SJSA1 (cell line): ENCODE measurements around the gene PDE11A. TPM values are rescaled to one million over a fixed set of nuclear protein-coding genes. Genes with fewer than 3 reads are reported as not detected.
"Not testable (repeated sequence)": the region's sequence is repeated elsewhere in the genome, so short reads cannot be mapped to it uniquely, and the experiment has no call there.

Experiments used
- DNase-seq, 2 experiments: peaks; one replicate each; pipeline ENCODE4 v3.0.0-alpha.2; 2015 to 2020; ENCODE audit warnings: low spot score in 2 of 2, low read depth in 1 of 2
- H3K27ac ChIP-seq: fragments of 250-450 bp; sonication (Bioruptor Pico); 2 replicates; pipeline ENCODE4 v1.5.1; 2020; ENCODE audit warnings: mild to moderate bottlenecking, moderate library complexity
- H3K27me3 ChIP-seq: fragments of 250-450 bp; sonication (Bioruptor Pico); replicated peaks from 2 replicates; pipeline ENCODE4 v1.5.1; 2020; ENCODE audit warnings: mild to moderate bottlenecking, moderate library complexity
- H3K36me3 ChIP-seq: fragments of 250-450 bp; sonication (Bioruptor Pico); 2 replicates; pipeline ENCODE4 v1.5.1; 2020; ENCODE audit warnings: mild to moderate bottlenecking
- H3K4me1 ChIP-seq: fragments of 250-450 bp; sonication (Bioruptor Pico); replicated peaks from 2 replicates; pipeline ENCODE4 v1.6.1; 2021; ENCODE audit warnings: mild to moderate bottlenecking
- H3K4me3 ChIP-seq: fragments of 250-450 bp; sonication (Bioruptor Pico); 2 replicates; pipeline ENCODE4 v1.5.1; 2020; ENCODE audit warnings: mild to moderate bottlenecking
- H3K9me3 ChIP-seq: fragments of 250-450 bp; sonication (Bioruptor Pico); replicated peaks from 2 replicates; pipeline ENCODE4 v1.5.1; 2020; ENCODE audit warnings: mild to moderate bottlenecking
- total RNA-seq: library from RNA; depleted of rRNA; stranded (reverse); fragments of >200 nt; shearing (Covaris generic); gene quantifications from 2 replicates; pipeline ENCODE4 v1.2.3, GENCODE V29; 2014

The PDE11A gene
- total RNA-seq, 1 experiment from 2014 or later, result 0.42 TPM

GRCh38 chr2:177972123-177972522 lies 100.5 kb downstream of the PDE11A start:
- H3K4me1 ChIP-seq, result no peaks in the 10 kb centered on the region

DNA sequence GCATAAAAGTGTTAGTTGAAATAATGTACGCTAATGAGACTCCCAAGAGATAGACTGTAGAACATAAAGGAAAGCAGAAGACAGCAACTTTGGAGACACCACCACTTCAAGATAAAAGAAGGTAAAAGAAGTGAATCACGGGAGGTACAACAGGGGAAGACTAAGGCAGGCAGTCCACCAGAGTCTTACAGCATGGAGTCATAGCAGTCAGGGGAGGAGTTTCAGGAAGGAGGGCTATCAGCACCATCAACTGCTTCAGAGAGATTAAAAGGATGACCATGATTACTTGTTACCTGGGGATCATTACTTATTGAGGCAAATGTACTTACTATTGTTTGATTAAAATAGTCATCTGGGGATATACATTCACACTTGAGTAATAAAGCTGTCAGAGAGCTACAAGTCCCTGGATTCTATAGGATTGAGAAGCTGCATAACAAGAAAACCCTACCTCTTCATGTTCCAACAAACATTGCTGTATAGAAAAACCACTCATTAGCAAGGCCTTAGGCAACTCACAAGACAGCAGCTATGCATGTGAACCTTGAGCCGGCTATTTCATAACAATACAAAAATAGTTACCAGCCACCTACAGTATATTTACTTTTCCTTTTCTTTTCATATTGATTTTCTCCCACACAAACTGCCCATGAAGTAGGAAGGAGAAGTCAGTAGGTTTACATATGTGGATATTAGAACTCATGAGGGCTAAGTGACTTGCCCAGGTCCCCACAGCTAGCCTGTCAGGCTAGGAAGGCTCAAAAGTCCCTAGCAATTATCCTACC lies 101.7 kb downstream of the PDE11A start:
- DNase-seq, result no peak
- Histone ChIP-seq H3K4me3 (no peak overlapping the region), H3K9me3 (no peaks in the 10 kb centered on the region), H3K4me1 (no peaks in the 10 kb centered on the region), H3K27me3 (no peaks in the 10 kb centered on the region), H3K27ac (no peak overlapping the region), H3K36me3 (no peaks in the 10 kb centered on the region)

More at GRCh38 chr2:177972123-177972522, 100.5 kb downstream of the PDE11A start:
- Histone ChIP-seq H3K36me3 (no peaks in the 10 kb centered on the region), H3K27me3 (no peaks in the 10 kb centered on the region), H3K9me3 (no peaks in the 10 kb centered on the region), H3K27ac (no peak overlapping the region), H3K4me3 (no peak overlapping the region)
- DNase-seq, result no peak

DNA sequence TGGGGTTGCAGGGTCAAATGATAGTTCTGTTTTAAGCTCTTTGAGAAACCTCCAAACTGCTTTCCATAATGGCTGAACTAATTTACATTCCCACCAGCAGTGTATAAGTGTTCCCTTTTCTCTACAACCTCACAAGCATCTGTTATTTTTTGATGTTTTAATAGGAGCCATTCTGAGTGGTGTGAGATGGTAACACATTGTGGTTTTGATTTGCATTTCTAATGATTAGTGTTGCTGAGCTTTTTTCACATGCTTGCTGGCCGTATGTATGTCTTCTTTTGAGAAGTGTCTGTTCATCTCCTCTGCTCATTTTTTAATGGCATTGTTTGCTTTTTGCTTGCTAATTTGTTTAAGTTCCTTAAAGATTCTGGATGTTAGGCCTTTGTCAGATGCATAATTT lies 107.7 kb downstream of the PDE11A start:
- H3K36me3 ChIP-seq, result no peaks in the 10 kb centered on the region
- 0 out of 2 replicates have a peak, but pooled peaks cover 2% of the 10 kb centered on the region for H3K9me3 ChIP-seq
- no peaks in the 10 kb centered on the region for H3K27me3 ChIP-seq
- H3K4me1 ChIP-seq, result no peaks in the 10 kb centered on the region
- no peak overlapping the region for H3K27ac ChIP-seq
- DNase-seq, result no peak
- H3K4me3 ChIP-seq, result no peak overlapping the region

DNA sequence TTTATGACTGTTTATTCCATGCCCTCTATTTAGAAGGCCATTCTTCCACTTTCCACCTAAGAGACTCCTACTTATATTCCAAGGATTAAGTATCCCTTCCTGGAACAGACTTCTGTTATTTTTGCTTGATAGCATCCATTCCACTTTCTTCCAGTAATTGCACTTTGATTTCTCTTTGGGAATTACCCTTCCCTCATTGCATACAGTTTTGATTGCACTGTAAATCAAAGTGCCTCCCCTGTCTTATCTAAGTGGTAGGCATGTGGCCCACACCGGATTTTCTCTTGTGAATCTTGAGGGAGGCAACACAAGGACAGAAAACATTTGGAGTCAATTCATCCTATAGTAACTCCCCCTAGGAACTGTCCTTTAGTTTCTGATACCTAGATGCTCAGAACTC lies 120.4 kb downstream of the PDE11A start:
- Histone ChIP-seq H3K27ac (no peak overlapping the region), H3K27me3 (no peaks in the 10 kb centered on the region), H3K9me3 (no peaks in the 10 kb centered on the region), H3K4me3 (no peak overlapping the region), H3K4me1 (no peaks in the 10 kb centered on the region), H3K36me3 (no peaks in the 10 kb centered on the region)
- no peak for DNase-seq

GRCh38 chr2:177947598-177947997 lies 125.0 kb downstream of the PDE11A start:
- not testable (repeated sequence) for H3K36me3 ChIP-seq, H3K9me3 ChIP-seq, H3K4me3 ChIP-seq, DNase-seq, H3K27me3 ChIP-seq, H3K4me1 ChIP-seq, H3K27ac ChIP-seq

GRCh38 chr2:177944530-177944929 lies 128.0 kb downstream of the PDE11A start:
- not testable (repeated sequence) for DNase-seq, H3K36me3 ChIP-seq, H3K4me3 ChIP-seq, H3K27me3 ChIP-seq, H3K4me1 ChIP-seq, H3K9me3 ChIP-seq, H3K27ac ChIP-seq

GRCh38 chr2:177942731-177943130 lies 129.8 kb downstream of the PDE11A start:
- no peaks in the 10 kb centered on the region for H3K27me3 ChIP-seq
- H3K9me3 ChIP-seq, result no peaks in the 10 kb centered on the region
- H3K36me3 ChIP-seq, result no peaks in the 10 kb centered on the region
- H3K4me3 ChIP-seq, result no peak overlapping the region
- no peaks in the 10 kb centered on the region for H3K4me1 ChIP-seq
- H3K27ac ChIP-seq, result no peak overlapping the region
- no peak for DNase-seq

GRCh38 chr2:177939211-177939610 lies 133.4 kb downstream of the PDE11A start:
- H3K27ac ChIP-seq, result no peak overlapping the region
- H3K9me3 ChIP-seq, result no peaks in the 10 kb centered on the region
- no peak for DNase-seq
- no peaks in the 10 kb centered on the region for H3K36me3 ChIP-seq
- H3K27me3 ChIP-seq, result no peaks in the 10 kb centered on the region
- H3K4me1 ChIP-seq, result no peaks in the 10 kb centered on the region
- H3K4me3 ChIP-seq, result no peak overlapping the region

DNA sequence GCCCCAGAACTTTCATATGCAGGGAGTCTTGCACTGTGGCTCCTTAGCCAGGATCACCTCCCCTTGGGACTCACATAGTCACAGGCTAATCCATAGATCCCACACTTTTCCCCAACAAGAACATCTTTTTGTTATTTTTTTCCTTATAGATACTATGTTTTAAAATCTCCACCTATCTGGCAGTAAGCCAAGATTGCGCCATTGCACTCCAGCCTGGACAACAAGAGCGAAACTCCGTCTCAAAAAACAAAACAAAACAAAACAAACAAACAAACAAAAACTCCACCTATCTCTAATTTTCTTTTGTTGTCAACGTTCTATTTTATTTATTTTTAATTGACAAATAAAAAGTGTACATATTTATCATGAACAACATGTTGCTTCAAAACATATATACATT lies 141.7 kb downstream of the PDE11A start:
- no peaks in the 10 kb centered on the region for H3K36me3 ChIP-seq
- no peak overlapping the region for H3K4me3 ChIP-seq
- H3K27me3 ChIP-seq, result no peaks in the 10 kb centered on the region
- no peaks in the 10 kb centered on the region for H3K4me1 ChIP-seq
- no peak for DNase-seq
- H3K9me3 ChIP-seq, result no peaks in the 10 kb centered on the region
- H3K27ac ChIP-seq, result no peak overlapping the region

DNA sequence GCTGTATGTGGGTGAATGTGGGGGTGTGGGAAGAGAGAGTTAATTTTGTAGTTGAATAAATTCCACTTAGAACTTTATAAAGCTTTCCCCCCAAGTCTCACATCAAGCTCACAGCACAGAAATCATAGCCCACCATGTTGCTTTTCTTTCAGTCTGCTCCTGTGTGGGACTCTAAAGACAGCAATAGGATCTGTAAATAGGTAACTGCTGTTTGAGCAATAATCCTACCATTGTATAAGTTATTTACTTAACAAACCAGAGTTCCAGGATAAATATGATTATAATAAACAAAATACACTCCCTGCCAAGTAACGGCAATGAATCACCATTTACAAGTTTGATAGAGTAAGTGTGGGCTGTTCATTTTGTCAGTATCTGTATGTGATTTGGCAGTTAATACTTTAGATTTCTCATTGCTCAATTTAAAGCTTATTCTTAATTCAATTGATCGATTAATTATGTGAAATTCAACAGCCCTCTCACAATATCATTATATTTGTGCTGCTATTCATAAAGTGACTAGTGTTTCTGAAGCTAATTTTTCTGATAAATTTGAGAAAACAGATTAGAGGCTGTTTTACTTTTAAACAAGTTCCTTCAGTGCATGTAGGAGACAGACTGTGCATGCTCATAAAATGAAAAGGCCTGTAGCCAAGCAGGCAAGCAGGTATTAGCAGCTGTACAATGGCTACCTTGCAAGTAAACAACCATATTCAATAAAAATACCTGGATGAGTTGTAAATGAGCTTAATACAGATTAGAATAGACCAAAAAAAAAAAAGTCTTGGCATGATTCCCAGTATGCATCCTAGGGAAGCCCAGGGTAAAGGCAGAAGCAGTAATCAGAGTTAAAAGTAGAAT lies 142.7 kb downstream of the PDE11A start:
- H3K4me1 ChIP-seq, result no peaks in the 10 kb centered on the region
- no peaks in the 10 kb centered on the region for H3K36me3 ChIP-seq
- no peak overlapping the region for H3K27ac ChIP-seq
- no peaks in the 10 kb centered on the region for H3K27me3 ChIP-seq
- no peak for DNase-seq
- no peaks in the 10 kb centered on the region for H3K9me3 ChIP-seq
- H3K4me3 ChIP-seq, result no peak overlapping the region

- Histone ChIP-seq H3K27ac (no peak overlapping the region), H3K4me1 (no peaks in the 10 kb centered on the region), H3K27me3 (no peaks in the 10 kb centered on the region), H3K4me3 (no peak overlapping the region), H3K36me3 (no peaks in the 10 kb centered on the region), H3K9me3 (no peaks in the 10 kb centered on the region)
- DNase-seq, result no peak
These were observed 149.3 kb downstream of the PDE11A start for GRCh38 chr2:177923323-177923722.

DNA sequence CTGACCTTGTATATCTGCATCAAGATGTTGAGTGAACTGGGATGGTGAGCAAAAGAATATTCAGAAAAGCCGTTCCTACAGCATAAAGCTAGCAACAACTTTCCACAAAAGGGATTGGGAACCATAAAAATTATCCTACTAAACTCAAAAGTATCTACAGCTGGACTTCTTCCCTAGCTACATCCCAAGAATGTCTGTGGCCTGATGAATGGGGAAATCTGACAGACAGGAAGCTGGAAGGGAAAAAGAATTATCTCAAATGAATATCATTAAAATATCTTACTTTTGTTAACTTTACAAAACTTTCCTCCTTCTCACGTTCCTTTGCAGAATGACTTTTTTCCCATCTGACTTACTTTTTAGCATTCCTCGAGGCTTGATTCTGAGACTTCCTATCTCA lies 150.9 kb downstream of the PDE11A start:
- no peaks in the 10 kb centered on the region for H3K4me1 ChIP-seq
- H3K27ac ChIP-seq, result no peak overlapping the region
- no peak overlapping the region for H3K4me3 ChIP-seq
- no peak for DNase-seq
- no peaks in the 10 kb centered on the region for H3K9me3 ChIP-seq
- no peaks in the 10 kb centered on the region for H3K36me3 ChIP-seq
- H3K27me3 ChIP-seq, result no peaks in the 10 kb centered on the region

GRCh38 chr2:177917169-177917568 lies 155.4 kb downstream of the PDE11A start:
- Histone ChIP-seq H3K27ac (no peak overlapping the region), H3K36me3 (no peaks in the 10 kb centered on the region), H3K27me3 (no peaks in the 10 kb centered on the region; the same call in 1 of the 2 replicates), H3K4me3 (no peak overlapping the region), H3K9me3 (no peaks in the 10 kb centered on the region), H3K4me1 (no peaks in the 10 kb centered on the region)
- no peak for DNase-seq

- no peaks in the 10 kb centered on the region for H3K4me1 ChIP-seq
- H3K27me3 ChIP-seq, result no peaks in the 10 kb centered on the region; the same call in 1 of the 2 replicates
- DNase-seq, result no peak
- H3K9me3 ChIP-seq, result no peaks in the 10 kb centered on the region
- no peak overlapping the region for H3K27ac ChIP-seq
- no peaks in the 10 kb centered on the region for H3K36me3 ChIP-seq
- no peak overlapping the region for H3K4me3 ChIP-seq
These were observed 156.2 kb downstream of the PDE11A start for GRCh38 chr2:177916342-177916741.
